ENCODE results near the gene ST8SIA3. TPM values are rescaled to one million over a fixed set of nuclear protein-coding genes. Genes with fewer than 3 reads are reported as not detected.

ST8SIA3 gene
- total and polyA plus RNA-seq, 11 donors: 0.04 TPM; not detected in 10

GRCh38 chr18:57331718-57332117 is 20.6 kb upstream of the ST8SIA3 start:
- DNase-seq (no peak), ATAC-seq (no peak)
- intact Hi-C loops (cut with DNase I): no loop called here
- Histone ChIP-seq H3K9me3 (no peaks in the 10 kb centered on the region), H3K27me3 (peaks cover 0 to 18% (median 0%) of the 10 kb centered on the region in 9 donors), H3K36me3 (no peaks in the 10 kb centered on the region), H3K27ac (no peak overlapping the region), H3K4me3 (no peak overlapping the region), H3K4me1 (no peaks in the 10 kb centered on the region)
- 92 to 96% (median 93%) methylated on average over 2 of the region's 2 CpGs for WGBS, 4 donors
- TF ChIP-seq CTCF (IDR thresholded peaks at IDR 0.05): no peak
- TF ChIP-seq POLR2A (IDR thresholded peaks at IDR 0.05): no peak

GRCh38 chr18:57333940-57334339 is 18.4 kb upstream of the ST8SIA3 start:
- intact Hi-C loops (cut with DNase I): no loop called here
- Histone ChIP-seq H3K36me3 (no peaks in the 10 kb centered on the region), H3K27me3 (peaks cover 0 to 18% (median 0%) of the 10 kb centered on the region in 9 donors), H3K27ac (no peak overlapping the region), H3K4me1 (no peaks in the 10 kb centered on the region), H3K4me3 (no peak overlapping the region), H3K9me3 (no peaks in the 10 kb centered on the region)
- TF ChIP-seq POLR2A (IDR thresholded peaks at IDR 0.05) (no peak), CTCF (IDR thresholded peaks at IDR 0.05) (no peak)
- 43 to 57% (median 43%) methylated on average over 5 of the region's 5 CpGs for WGBS, 4 donors
- ATAC-seq (no peak), DNase-seq (no peak)

GRCh38 chr18:57334383-57334782 is 18.0 kb upstream of the ST8SIA3 start:
- H3K27me3 ChIP-seq: peaks cover 0 to 17% (median 0%) of the 10 kb centered on the region in 9 donors
- DNase-seq (no peak), ATAC-seq (no peak)
- H3K36me3 ChIP-seq: no peaks in the 10 kb centered on the region
- no peak overlapping the region for H3K4me3 ChIP-seq
- no peaks in the 10 kb centered on the region for H3K4me1 ChIP-seq
- H3K9me3 ChIP-seq: no peaks in the 10 kb centered on the region
- WGBS, 4 donors: 55 to 60% (median 57%) methylated on average over 6 of the region's 6 CpGs
- TF ChIP-seq POLR2A (IDR thresholded peaks at IDR 0.05) (no peak), CTCF (IDR thresholded peaks at IDR 0.05) (no peak)
- intact Hi-C loops (cut with DNase I): no loop called here
- H3K27ac ChIP-seq: no peak overlapping the region

- Histone ChIP-seq H3K4me1 (no peaks in the 10 kb centered on the region), H3K9me3 (no peaks in the 10 kb centered on the region), H3K36me3 (no peaks in the 10 kb centered on the region), H3K27me3 (peaks cover 0 to 20% (median 3%) of the 10 kb centered on the region in 9 donors), H3K27ac (no peak overlapping the region), H3K4me3 (no peak overlapping the region)
- ATAC-seq (no peak), DNase-seq (no peak)
- intact Hi-C loops (cut with DNase I): no loop called here
- TF ChIP-seq CTCF (IDR thresholded peaks at IDR 0.05) (no peak), POLR2A (IDR thresholded peaks at IDR 0.05) (no peak)
- WGBS, 4 donors: 74 to 81% (median 75%) methylated on average over 2 of the region's 2 CpGs
These were observed 16.0 kb upstream of the ST8SIA3 start for GRCh38 chr18:57336343-57336742.

All from heart left ventricle (tissue), 16 donors.